Measurements from ENCODE around the gene STK25.

The STK25 gene

GRCh38 chr2:241493092-241493491 is 15.3 kb downstream of the STK25 start:
- DNase-seq: no peak

- no peak for DNase-seq
Measured at GRCh38 chr2:241492174-241492565, 16.2 kb downstream of the STK25 start.

- DNase-seq: no peak
Measured at GRCh38 chr2:241491549-241492173, 16.7 kb downstream of the STK25 start.

GRCh38 chr2:241490825-241491506 is 17.4 kb downstream of the STK25 start:
- DNase-seq: no peak

GRCh38 chr2:241489733-241490680 is 18.4 kb downstream of the STK25 start:
- DNase-seq: no peak

- no peak for DNase-seq
Measured at GRCh38 chr2:241489088-241489487, 19.3 kb downstream of the STK25 start.

- DNase-seq: no peak
Measured at GRCh38 chr2:241485172-241485911, 23.0 kb downstream of the STK25 start.

GRCh38 chr2:241483305-241483704 is 25.1 kb downstream of the STK25 start:
- DNase-seq: no peak

GRCh38 chr2:241482126-241482955 is 26.0 kb downstream of the STK25 start:
- DNase-seq: no peak

- no peak for DNase-seq
Measured at GRCh38 chr2:241481687-241482086, 26.7 kb downstream of the STK25 start.

GRCh38 chr2:241479026-241479898 is 29.1 kb downstream of the STK25 start:
- DNase-seq: no peak

- no peak for DNase-seq
Measured at GRCh38 chr2:241478166-241478565, 30.2 kb downstream of the STK25 start.

- DNase-seq: no peak
Measured at GRCh38 chr2:241475267-241475666, 33.1 kb downstream of the STK25 start.

- DNase-seq: no peak
Measured at GRCh38 chr2:241473399-241473798, 35.0 kb downstream of the STK25 start.

GRCh38 chr2:241469746-241470145 is 38.6 kb downstream of the STK25 start:
- DNase-seq: no peak

- DNase-seq: no peak
Measured at GRCh38 chr2:241468476-241468781, 40.0 kb downstream of the STK25 start.

- no peak for DNase-seq
Measured at GRCh38 chr2:241467777-241468475, 40.5 kb downstream of the STK25 start.

- no peak for DNase-seq
Measured at GRCh38 chr2:241466230-241466629, 42.2 kb downstream of the STK25 start.

GRCh38 chr2:241465543-241465942 is 42.8 kb downstream of the STK25 start:
- DNase-seq: no peak

Measured in activated CD4-positive, alpha-beta T cell treated with anti-CD3 and anti-CD28 coated beads, Interleukin-2, amount 50 U/mL, for 1 hour (primary cell).